GM10266 (cell line): ENCODE measurements around the gene ADAMTS14.

ENCODE experiments used
- DNase-seq: peaks from one replicate; pipeline ENCODE4 v3.0.0; 2012; ENCODE audit errors: extremely low spot score
- TF ChIP-seq, protein P1 (sequence below): IDR thresholded peaks from 2 replicates; pipeline ENCODE4 v1.5.1; 2012; ENCODE audit warnings: mild to moderate bottlenecking, low read depth; ENCODE audit not compliant: control insufficient read depth, insufficient read depth; ENCODE audit errors: missing control alignments

Gene ADAMTS14

DNA sequence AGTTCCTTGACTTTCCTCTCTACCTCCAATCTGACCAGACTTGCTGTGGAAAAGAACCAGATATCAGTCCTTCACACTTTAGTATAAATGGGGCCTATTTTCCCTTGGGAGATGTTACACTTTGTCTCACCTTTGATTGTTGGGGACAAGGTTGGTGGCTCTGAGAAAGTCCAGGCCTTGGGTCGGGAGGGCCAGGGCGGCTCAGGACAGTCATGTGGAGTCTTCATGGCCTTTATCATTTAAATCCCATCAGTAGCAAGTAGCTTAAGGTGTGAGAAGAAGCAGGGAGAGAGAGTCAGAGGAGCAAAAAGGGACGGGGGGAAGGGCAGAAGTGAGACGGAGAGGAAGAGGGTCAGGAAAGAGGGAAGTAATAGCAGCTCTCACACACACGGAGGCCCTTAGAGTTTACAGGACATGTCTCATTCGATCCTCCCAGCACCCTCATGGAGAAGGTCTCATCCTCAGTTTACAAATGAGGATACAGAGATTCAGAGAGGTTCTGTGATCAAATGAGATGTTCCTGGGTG lies 72.4 kb downstream of the ADAMTS14 start:
- DNase-seq: no peak
- TF ChIP-seq, protein P1, sequence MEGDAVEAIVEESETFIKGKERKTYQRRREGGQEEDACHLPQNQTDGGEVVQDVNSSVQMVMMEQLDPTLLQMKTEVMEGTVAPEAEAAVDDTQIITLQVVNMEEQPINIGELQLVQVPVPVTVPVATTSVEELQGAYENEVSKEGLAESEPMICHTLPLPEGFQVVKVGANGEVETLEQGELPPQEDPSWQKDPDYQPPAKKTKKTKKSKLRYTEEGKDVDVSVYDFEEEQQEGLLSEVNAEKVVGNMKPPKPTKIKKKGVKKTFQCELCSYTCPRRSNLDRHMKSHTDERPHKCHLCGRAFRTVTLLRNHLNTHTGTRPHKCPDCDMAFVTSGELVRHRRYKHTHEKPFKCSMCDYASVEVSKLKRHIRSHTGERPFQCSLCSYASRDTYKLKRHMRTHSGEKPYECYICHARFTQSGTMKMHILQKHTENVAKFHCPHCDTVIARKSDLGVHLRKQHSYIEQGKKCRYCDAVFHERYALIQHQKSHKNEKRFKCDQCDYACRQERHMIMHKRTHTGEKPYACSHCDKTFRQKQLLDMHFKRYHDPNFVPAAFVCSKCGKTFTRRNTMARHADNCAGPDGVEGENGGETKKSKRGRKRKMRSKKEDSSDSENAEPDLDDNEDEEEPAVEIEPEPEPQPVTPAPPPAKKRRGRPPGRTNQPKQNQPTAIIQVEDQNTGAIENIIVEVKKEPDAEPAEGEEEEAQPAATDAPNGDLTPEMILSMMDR: no peak

DNA sequence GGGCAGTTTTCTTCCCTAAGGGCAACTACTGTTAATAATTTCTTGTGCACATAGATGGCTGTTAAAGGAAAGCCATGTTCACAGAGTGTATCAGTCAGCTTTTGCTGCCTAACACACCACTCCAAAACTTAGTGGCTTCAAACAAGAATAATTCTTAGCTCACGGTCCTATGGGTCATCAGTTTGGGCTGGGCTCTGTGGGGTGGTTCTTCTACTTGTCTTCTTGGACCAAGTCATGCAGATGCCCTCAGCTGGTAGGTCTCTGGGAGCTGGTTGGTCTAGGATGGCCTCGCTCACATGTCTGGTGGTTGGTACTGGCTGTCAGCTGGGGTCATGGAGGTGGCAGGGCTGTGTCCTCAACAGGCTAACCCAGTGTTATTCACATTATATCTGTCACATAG lies 73.2 kb downstream of the ADAMTS14 start:
- no peak for DNase-seq
- TF ChIP-seq, protein P1: no peak

GRCh38 chr10:70747192-70747965 lies 75.1 kb downstream of the ADAMTS14 start:
- TF ChIP-seq, protein P1: no peak
- DNase-seq: no peak

- TF ChIP-seq, protein P1: no peak
- DNase-seq: no peak
Observed at GRCh38 chr10:70748305-70748704, 76.0 kb downstream of the ADAMTS14 start.

DNA sequence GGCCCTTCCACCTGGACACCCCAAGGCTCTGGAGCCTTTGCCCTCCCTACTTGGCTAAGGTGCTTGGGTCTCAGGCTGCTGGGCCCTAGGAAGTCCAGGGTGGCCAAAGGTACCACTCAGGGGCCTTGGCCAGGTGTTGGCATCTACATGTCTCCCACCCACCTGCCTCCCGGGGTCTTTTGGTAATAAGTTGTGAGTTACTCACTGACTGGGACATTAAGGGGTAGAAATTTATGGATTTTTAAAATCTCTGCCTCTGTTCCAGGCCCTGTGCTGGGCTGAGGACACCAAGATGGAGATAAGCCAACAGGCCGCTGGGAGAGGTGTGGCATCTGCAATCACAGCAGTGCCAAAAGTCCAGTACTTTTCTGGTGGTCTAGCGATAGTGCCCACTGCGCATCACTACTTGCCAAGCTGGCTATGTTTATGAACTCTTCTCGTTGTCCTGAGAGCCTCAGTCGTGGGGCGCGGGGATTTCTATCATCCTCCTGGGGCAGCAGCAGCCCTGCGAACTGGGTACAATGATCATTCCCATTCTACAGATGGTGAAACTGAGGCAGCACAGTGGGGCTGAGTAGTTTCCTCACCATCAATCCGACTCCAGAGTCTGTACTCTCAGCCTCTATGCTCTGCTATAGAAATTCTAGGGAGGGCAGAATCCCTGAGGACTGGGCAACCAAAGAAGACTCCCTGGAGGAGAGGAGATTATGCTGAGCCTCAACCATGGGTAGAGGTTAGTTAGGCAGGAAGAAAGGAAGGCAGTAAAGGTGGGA lies 76.7 kb downstream of the ADAMTS14 start:
- TF ChIP-seq, protein P1: no peak
- no peak for DNase-seq

- TF ChIP-seq, protein P1: no peak
- no peak for DNase-seq
Observed at GRCh38 chr10:70749756-70750155, 77.5 kb downstream of the ADAMTS14 start.
